Measurements from ENCODE around the gene LILRA6. TPM values are rescaled to one million over a fixed set of nuclear protein-coding genes. Genes with fewer than 3 reads are reported as not detected.
A peak's percentile ranks its signal among the peaks of the same experiment; 100 is the strongest.

Gene LILRA6
- total RNA-seq, 1 experiment from 2014 or later = not detected

GRCh38 chr19:54193011-54193410 lies 49.6 kb downstream of the LILRA6 start:
- intact Hi-C loops (cut with micrococcal nuclease; ENCODE audit: unreplicated experiment) = no loop called here
- Histone ChIP-seq H3K36me3 (ENCODE audit: low read depth) (peaks cover 15% of the 10 kb centered on the region), H2AFZ (no peak overlapping the region), H3K4me3 (no peak overlapping the region), H3K9me2 (ENCODE audit: insufficient read depth) (no peaks in the 10 kb centered on the region), H3K27ac (no peak overlapping the region), H3K9me3 (ENCODE audit: insufficient read depth, low read depth) (no peaks in the 10 kb centered on the region), H3K79me2 (ENCODE audit: low read depth) (peaks cover 36% of the 10 kb centered on the region), H3F3A (ENCODE audit: insufficient read depth, low read depth) (peaks cover 7% of the 10 kb centered on the region; the same call in 1 of the 2 replicates), H3K4me1 (replicated peaks; ENCODE audit: insufficient read depth) (peaks cover 15% of the 10 kb centered on the region), H3K4me2 (peak overlapping the region; percentile 85; the same call in 1 of the 2 replicates), H4K20me1 (ENCODE audit: insufficient read depth) (peaks cover 1% of the 10 kb centered on the region; the same call in 1 of the 2 replicates), H3K27me3 (ENCODE audit: insufficient read depth, low read depth) (no peaks in the 10 kb centered on the region)
- TF ChIP-seq EZH2 (IDR thresholded peaks at IDR 0.05; ENCODE audit: low read depth) = no peak
- TF ChIP-seq CTCF (conservative IDR thresholded peaks at IDR 0.05) = no peak
- ChIA-PET POLR2A (ENCODE audit: unreplicated experiment) (interaction anchor here (0.7 to 0.8 kb wide), 2 partner anchors 33 to 316 kb away, joined by 9 to 13 read pairs; partner anchors contain the start of gene LENG1), CTCF (no interaction called here)
- no TSS peak for BruUV-seq (replicated peaks)
- no peak for DNase-seq

- peak overlapping the region; percentile 66 for H3K4me3 ChIP-seq
- DNase-seq = peak in 1 of 2 experiments; percentile 21
- peaks cover 47% of the 10 kb centered on the region for H3K79me2 ChIP-seq (ENCODE audit: low read depth)
- H3K27me3 ChIP-seq (ENCODE audit: insufficient read depth, low read depth) = no peaks in the 10 kb centered on the region
- no peaks in the 10 kb centered on the region for H3K9me3 ChIP-seq (ENCODE audit: insufficient read depth, low read depth)
- TF ChIP-seq CTCF (conservative IDR thresholded peaks at IDR 0.05) = no peak
- no peak for TF ChIP-seq EZH2 (IDR thresholded peaks at IDR 0.05; ENCODE audit: low read depth)
- CTCF ChIA-PET = interaction anchor here (1.0 kb wide), 1 partner anchor 21 kb away, joined by 4 read pairs; no protein-coding TSS in a partner anchor
- POLR2A ChIA-PET (ENCODE audit: unreplicated experiment) = interaction anchor here (0.6 to 0.7 kb wide), 2 partner anchors 315 to 417 kb away, joined by 3 to 9 read pairs; no protein-coding TSS in a partner anchor
- H3F3A ChIP-seq (ENCODE audit: insufficient read depth, low read depth) = peaks cover 5% of the 10 kb centered on the region; the same call in 1 of the 2 replicates
- no peaks in the 10 kb centered on the region for H3K9me2 ChIP-seq (ENCODE audit: insufficient read depth)
- H3K4me2 ChIP-seq = peak overlapping the region; percentile 85
- H4K20me1 ChIP-seq (ENCODE audit: insufficient read depth) = peaks cover 7% of the 10 kb centered on the region; the same call in 1 of the 2 replicates
- peak overlapping the region; percentile 78 for H2AFZ ChIP-seq
- no TSS peak for BruUV-seq (replicated peaks)
- intact Hi-C loops (cut with micrococcal nuclease; ENCODE audit: unreplicated experiment) = no loop called here
- H3K4me1 ChIP-seq (replicated peaks; ENCODE audit: insufficient read depth) = peaks cover 24% of the 10 kb centered on the region
- peak overlapping the region; percentile 93 for H3K27ac ChIP-seq
- H3K36me3 ChIP-seq (ENCODE audit: low read depth) = peaks cover 15% of the 10 kb centered on the region
These were observed 50.7 kb downstream of the LILRA6 start for GRCh38 chr19:54191811-54192453.

- CTCF ChIA-PET = interaction anchor here (0.6 to 1.0 kb wide), 4 partner anchors 18 to 75 kb away, joined by 3 to 5 read pairs (median 4); no protein-coding TSS in a partner anchor
These were observed 51.4 kb downstream of the LILRA6 start, which contains the start of gene TSEN34 for GRCh38 chr19:54191011-54191810. Gene TSEN34 (plus strand): TSS chr19:54191308. CDS start chr19:54191365, 57 bp downstream.

More at GRCh38 chr19:54191011-54191810, 51.4 kb downstream of the LILRA6 start, which contains the start of gene TSEN34:
- Histone ChIP-seq H2AFZ (peak within 1 kb of the TSS; percentile 78), H3K9me2 (ENCODE audit: insufficient read depth) (no peaks in the 10 kb centered on the region), H4K20me1 (ENCODE audit: insufficient read depth) (peaks cover 7% of the 10 kb centered on the region), H3K79me2 (ENCODE audit: low read depth) (peaks cover 54% of the 10 kb centered on the region), H3K9me3 (ENCODE audit: insufficient read depth, low read depth) (no peaks in the 10 kb centered on the region), H3K27me3 (ENCODE audit: insufficient read depth, low read depth) (no peaks in the 10 kb centered on the region), H3K4me1 (replicated peaks; ENCODE audit: insufficient read depth) (peaks cover 24% of the 10 kb centered on the region), H3K4me3 (peak within 1 kb of the TSS; percentile 66), H3K4me2 (peak within 1 kb of the TSS; percentile 85), H3F3A (ENCODE audit: insufficient read depth, low read depth) (no peaks in the 10 kb centered on the region; the same call in 1 of the 2 replicates), H3K36me3 (ENCODE audit: low read depth) (peaks cover 16% of the 10 kb centered on the region), H3K27ac (peak within 1 kb of the TSS; percentile 93)
- no peak for TF ChIP-seq EZH2 (IDR thresholded peaks at IDR 0.05; ENCODE audit: low read depth)
- no peak for TF ChIP-seq CTCF (conservative IDR thresholded peaks at IDR 0.05)
- peak; percentile 34 to 93 for DNase-seq
- intact Hi-C loops (cut with micrococcal nuclease; ENCODE audit: unreplicated experiment) = no loop called here
- POLR2A ChIA-PET (ENCODE audit: unreplicated experiment) = interaction anchor here (0.6 to 2.8 kb wide), 4 partner anchors 13 to 416 kb away, joined by 3 to 36 read pairs (median 8); partner anchors contain the start of gene CNOT3
- TSS peak; percentile 25 for BruUV-seq (replicated peaks)
